ENCODE data around the gene ITGA5.

GRCh38 chr12:54432815-54433164, 13.7 kb upstream of the ITGA5 start:
- TF ChIP-seq TAF1 (IDR thresholded peaks at IDR 0.05; ENCODE audit: borderline replicate concordance, insufficient read depth, low read length): no peak
- no peak for TF ChIP-seq POLR2AphosphoS5 (IDR thresholded peaks at IDR 0.05; ENCODE audit: low read depth, low read length)
- TF ChIP-seq, protein P1, sequence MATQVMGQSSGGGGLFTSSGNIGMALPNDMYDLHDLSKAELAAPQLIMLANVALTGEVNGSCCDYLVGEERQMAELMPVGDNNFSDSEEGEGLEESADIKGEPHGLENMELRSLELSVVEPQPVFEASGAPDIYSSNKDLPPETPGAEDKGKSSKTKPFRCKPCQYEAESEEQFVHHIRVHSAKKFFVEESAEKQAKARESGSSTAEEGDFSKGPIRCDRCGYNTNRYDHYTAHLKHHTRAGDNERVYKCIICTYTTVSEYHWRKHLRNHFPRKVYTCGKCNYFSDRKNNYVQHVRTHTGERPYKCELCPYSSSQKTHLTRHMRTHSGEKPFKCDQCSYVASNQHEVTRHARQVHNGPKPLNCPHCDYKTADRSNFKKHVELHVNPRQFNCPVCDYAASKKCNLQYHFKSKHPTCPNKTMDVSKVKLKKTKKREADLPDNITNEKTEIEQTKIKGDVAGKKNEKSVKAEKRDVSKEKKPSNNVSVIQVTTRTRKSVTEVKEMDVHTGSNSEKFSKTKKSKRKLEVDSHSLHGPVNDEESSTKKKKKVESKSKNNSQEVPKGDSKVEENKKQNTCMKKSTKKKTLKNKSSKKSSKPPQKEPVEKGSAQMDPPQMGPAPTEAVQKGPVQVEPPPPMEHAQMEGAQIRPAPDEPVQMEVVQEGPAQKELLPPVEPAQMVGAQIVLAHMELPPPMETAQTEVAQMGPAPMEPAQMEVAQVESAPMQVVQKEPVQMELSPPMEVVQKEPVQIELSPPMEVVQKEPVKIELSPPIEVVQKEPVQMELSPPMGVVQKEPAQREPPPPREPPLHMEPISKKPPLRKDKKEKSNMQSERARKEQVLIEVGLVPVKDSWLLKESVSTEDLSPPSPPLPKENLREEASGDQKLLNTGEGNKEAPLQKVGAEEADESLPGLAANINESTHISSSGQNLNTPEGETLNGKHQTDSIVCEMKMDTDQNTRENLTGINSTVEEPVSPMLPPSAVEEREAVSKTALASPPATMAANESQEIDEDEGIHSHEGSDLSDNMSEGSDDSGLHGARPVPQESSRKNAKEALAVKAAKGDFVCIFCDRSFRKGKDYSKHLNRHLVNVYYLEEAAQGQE (IDR thresholded peaks at IDR 0.05; ENCODE audit: insufficient read depth in 1 of 2, low read depth in 2 of 2, low read length in 2 of 2): no peak
- no peak for TF ChIP-seq SIN3A (IDR thresholded peaks at IDR 0.05; ENCODE audit: borderline replicate concordance, insufficient read depth, low read length)

Data from PFSK-1 (cell line).